ENCODE results near the gene DIP2C.
"Not testable (repeated sequence)": the region's sequence is repeated elsewhere in the genome, so short reads cannot be mapped to it uniquely, and the experiment has no call there.

Gene DIP2C

GRCh38 chr10:697097-697875 lies 7.8 kb upstream of the DIP2C start:
- DNase-seq (ENCODE audit: low read depth), result no peak

GRCh38 chr10:695396-695795 lies 5.9 kb upstream of the DIP2C start:
- no peak for DNase-seq (ENCODE audit: low read depth)

GRCh38 chr10:693506-693905 lies 4.0 kb upstream of the DIP2C start:
- DNase-seq (ENCODE audit: low read depth), result no peak

GRCh38 chr10:692682-693351 lies 3.3 kb upstream of the DIP2C start:
- no peak for DNase-seq (ENCODE audit: low read depth)

- no peak for DNase-seq (ENCODE audit: low read depth)
Observed at GRCh38 chr10:691216-691615, 1.7 kb upstream of the DIP2C start.

GRCh38 chr10:690372-691161 lies 1.1 kb upstream of the DIP2C start:
- no peak for DNase-seq (ENCODE audit: low read depth)

- DNase-seq (ENCODE audit: low read depth), result no peak
Observed at GRCh38 chr10:689121-689451, 382 bp downstream of the DIP2C start.

- DNase-seq (ENCODE audit: low read depth), result no peak
Observed at GRCh38 chr10:688312-689120, 952 bp downstream of the DIP2C start.

GRCh38 chr10:687583-688311 lies 1.7 kb downstream of the DIP2C start:
- no peak for DNase-seq (ENCODE audit: low read depth)

- no peak for DNase-seq (ENCODE audit: low read depth)
Observed at GRCh38 chr10:686155-686931, 3.1 kb downstream of the DIP2C start.

- no peak for DNase-seq (ENCODE audit: low read depth)
Observed at GRCh38 chr10:685613-686012, 3.9 kb downstream of the DIP2C start.

- peak; percentile 49 for DNase-seq (ENCODE audit: low read depth)
Observed at GRCh38 chr10:683448-684071, 5.9 kb downstream of the DIP2C start.

- DNase-seq (ENCODE audit: low read depth), result no peak
Observed at GRCh38 chr10:682931-683447, 6.5 kb downstream of the DIP2C start.

GRCh38 chr10:681670-682318 lies 7.7 kb downstream of the DIP2C start:
- no peak for DNase-seq (ENCODE audit: low read depth)

GRCh38 chr10:680745-681144 lies 8.7 kb downstream of the DIP2C start:
- no peak for DNase-seq (ENCODE audit: low read depth)

- DNase-seq (ENCODE audit: low read depth), result no peak
Observed at GRCh38 chr10:680146-680545, 9.3 kb downstream of the DIP2C start.

- no peak for DNase-seq (ENCODE audit: low read depth)
Observed at GRCh38 chr10:679556-679955, 9.9 kb downstream of the DIP2C start.

GRCh38 chr10:678662-679005 lies 10.8 kb downstream of the DIP2C start:
- DNase-seq (ENCODE audit: low read depth), result not testable (repeated sequence)

All from HS-27A (cell line).